ENCODE data around the gene ARPIN. TPM values are rescaled to one million over a fixed set of nuclear protein-coding genes. Genes with fewer than 3 reads are reported as not detected.

ARPIN gene
- total and polyA plus RNA-seq, 10 of the 15 experiments (the other 5 are each of a cell fraction or from before 2014, with no cell fraction given), result 0.02 to 0.04 TPM; not detected in 8

DNA sequence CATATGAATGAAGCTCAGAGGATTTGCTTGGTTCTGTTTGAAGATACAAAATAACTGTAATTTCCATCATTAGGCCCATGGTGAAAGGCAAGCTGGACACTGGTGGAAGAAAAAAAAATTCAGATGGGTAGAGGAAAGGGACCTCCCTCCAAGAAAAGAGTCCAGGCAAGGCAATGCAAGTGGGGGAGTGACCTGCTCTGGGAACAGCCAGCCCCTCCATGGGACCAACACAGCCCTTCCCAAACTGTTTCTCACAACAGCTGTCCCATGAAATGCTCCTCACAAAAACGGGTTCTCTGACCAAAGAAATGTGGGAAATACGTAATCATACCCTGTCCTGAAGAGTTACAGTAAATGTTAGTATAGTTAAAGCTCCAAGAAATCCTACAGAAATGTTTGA, 14.6 kb downstream of the ARPIN start:
- intact Hi-C loops (cut with micrococcal nuclease; ENCODE audit: unreplicated experiment) (loop anchor here (1.0 to 2.0 kb wide), 3 partner anchors 73 to 189 kb away; no protein-coding TSS in a partner anchor), in situ Hi-C loops (cut with MboI) (loop anchor here (5.0 kb wide), 1 partner anchor 174 kb away; no protein-coding TSS in a partner anchor)
- Histone ChIP-seq H3K4me1 (ENCODE audit: control insufficient read depth, insufficient read depth, low read length) (peaks cover 11% of the 10 kb centered on the region), H3K9me3 (replicated peaks; ENCODE audit: control insufficient read depth, insufficient read depth, low read length) (no peaks in the 10 kb centered on the region), H4K20me1 (ENCODE audit: control insufficient read depth, insufficient read depth) (no peaks in the 10 kb centered on the region), H3K36me3 (ENCODE audit: control insufficient read depth in 2 of 2, insufficient read depth in 2 of 2, low read length in 1 of 2) (no peaks in the 10 kb centered on the region), H3K4me3 (no peak overlapping the region), H3K9ac (ENCODE audit: control insufficient read depth, insufficient read depth, low read length) (no peak overlapping the region), H3K4me2 (ENCODE audit: control insufficient read depth, insufficient read depth) (no peak overlapping the region), H3K27ac (ENCODE audit: control insufficient read depth, insufficient read depth) (no peak overlapping the region), H2AFZ (ENCODE audit: control insufficient read depth, low read depth, low read length) (peak overlapping the region; percentile 9), H3K27me3 (replicated peaks in 1 of 2; ENCODE audit: control insufficient read depth in 2 of 2, insufficient read depth in 2 of 2, low read length in 1 of 2) (no peaks in the 10 kb centered on the region), H3K79me2 (ENCODE audit: control insufficient read depth, insufficient read depth, low read length) (peaks cover 8% of the 10 kb centered on the region)
- peak; percentile 44 for FAIRE-seq
- ChIA-PET CTCF (interaction anchor here (0.6 to 3.6 kb wide), 36 partner anchors 7 to 593 kb away, joined by 3 to 85 read pairs (median 4); partner anchors contain the start of gene ZNF710), SMC1A (ENCODE audit: uncharacterized antibody, unreplicated experiment) (interaction anchor here (0.7 to 3.1 kb wide), 26 partner anchors 10 to 323 kb away, joined by 3 to 32 read pairs (median 3); no protein-coding TSS in a partner anchor), RAD21 (ENCODE audit: unreplicated experiment) (interaction anchor here (0.6 to 3.4 kb wide), 20 partner anchors 8 to 334 kb away, joined by 3 to 41 read pairs (median 4); no protein-coding TSS in a partner anchor), POLR2A (interaction anchor here (0.5 to 1.3 kb wide), 5 partner anchors 27 to 248 kb away, joined by 3 to 4 read pairs (median 3); no protein-coding TSS in a partner anchor)
- 40% methylated on average over 2 of the region's 2 CpGs for WGBS (ENCODE audit: insufficient coverage, insufficient replicate concordance, low lambda C conversion rate, missing lambda C conversion rate)
- TF ChIP-seq IRF4 (IDR thresholded peaks at IDR 0.05; ENCODE audit: low read depth, low read length), result no peak
- TF ChIP-seq HSF1 (IDR thresholded peaks at IDR 0.05; ENCODE audit: low read depth, low read length), result no peak
- TF ChIP-seq EGR1 (IDR thresholded peaks at IDR 0.05; ENCODE audit: borderline replicate concordance in 1 of 2, low read depth in 2 of 2, low read length in 2 of 2), result no peak
- TF ChIP-seq JUND (IDR thresholded peaks at IDR 0.05; ENCODE audit: low read depth, low read length), result no peak
- TF ChIP-seq, protein P1, sequence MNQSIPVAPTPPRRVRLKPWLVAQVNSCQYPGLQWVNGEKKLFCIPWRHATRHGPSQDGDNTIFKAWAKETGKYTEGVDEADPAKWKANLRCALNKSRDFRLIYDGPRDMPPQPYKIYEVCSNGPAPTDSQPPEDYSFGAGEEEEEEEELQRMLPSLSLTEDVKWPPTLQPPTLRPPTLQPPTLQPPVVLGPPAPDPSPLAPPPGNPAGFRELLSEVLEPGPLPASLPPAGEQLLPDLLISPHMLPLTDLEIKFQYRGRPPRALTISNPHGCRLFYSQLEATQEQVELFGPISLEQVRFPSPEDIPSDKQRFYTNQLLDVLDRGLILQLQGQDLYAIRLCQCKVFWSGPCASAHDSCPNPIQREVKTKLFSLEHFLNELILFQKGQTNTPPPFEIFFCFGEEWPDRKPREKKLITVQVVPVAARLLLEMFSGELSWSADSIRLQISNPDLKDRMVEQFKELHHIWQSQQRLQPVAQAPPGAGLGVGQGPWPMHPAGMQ (IDR thresholded peaks at IDR 0.05; ENCODE audit: borderline replicate concordance), result no peak
- no peak for TF ChIP-seq ZNF687 (IDR thresholded peaks at IDR 0.05)
- BruUV-seq (replicated peaks), result no TSS peak
- ATAC-seq, result no peak
- no peak for DNase-seq (ENCODE audit: low read depth, low spot score)
